Measurements from ENCODE around the gene PARP15. TPM values are rescaled to one million over a fixed set of nuclear protein-coding genes. Genes with fewer than 3 reads are reported as not detected.
"Not testable (repeated sequence)": the region's sequence is repeated elsewhere in the genome, so short reads cannot be mapped to it uniquely, and the experiment has no call there.

The PARP15 gene
- polyA plus RNA-seq, 10 donors: 0.94 to 8.3 (median 3.6) TPM

DNA sequence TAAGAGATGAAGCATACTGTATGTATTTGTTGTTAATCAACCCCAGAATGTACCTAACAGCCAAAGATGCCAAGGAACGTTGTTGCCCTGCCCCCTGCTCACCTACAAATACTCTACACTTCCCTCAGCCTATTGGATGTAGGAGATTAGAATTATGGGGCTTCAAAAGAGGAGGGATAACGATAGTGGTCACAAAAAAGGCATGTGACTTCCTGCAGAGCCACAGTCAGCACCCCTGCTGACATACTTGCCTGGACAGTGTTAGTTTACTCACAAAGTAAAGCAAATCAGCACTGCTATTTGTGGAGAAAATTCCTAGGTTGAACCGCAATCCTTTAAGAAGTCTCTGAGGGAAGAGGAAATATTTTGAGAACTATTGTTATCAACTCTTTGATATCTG, 37.9 kb downstream of the PARP15 start:
- no peak for DNase-seq

DNA sequence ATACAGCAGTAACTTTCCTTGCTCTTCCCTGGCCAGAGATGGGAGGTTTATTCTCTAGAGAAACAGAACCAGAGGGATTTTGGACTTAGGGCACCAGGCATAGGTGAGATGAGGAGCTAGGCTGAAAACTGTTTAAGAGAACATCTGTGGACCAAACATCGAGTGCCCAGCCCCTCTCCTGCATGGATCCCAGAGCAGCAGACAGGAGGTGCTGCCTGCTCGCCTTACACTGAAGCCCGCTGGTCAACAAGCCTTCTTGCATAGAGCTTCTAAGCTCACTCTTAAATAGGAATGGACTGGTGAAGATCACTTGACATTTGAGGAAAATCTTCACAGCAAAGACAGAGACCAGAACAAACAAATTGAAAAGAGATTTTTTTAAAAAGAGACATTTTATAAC, 41.2 kb downstream of the PARP15 start:
- DNase-seq: no peak

DNA sequence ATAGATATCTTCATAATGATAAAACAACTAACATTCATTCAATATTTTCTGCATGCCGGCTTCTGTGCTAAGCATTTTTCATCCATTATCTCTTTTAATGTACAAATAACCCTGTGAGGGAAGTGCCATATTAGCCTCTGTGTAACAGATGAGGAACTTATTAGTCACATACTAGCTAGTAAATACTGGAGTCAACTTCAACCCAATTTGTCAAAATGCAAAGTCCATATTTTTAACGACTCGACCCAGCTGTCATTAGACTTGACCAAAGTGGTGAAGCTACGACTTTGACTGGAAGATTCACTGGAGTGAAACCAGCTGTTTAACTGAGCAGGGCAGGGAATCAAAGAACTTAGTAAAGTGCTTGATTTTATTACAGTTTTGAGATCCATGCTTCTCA, 41.6 kb downstream of the PARP15 start:
- DNase-seq: no peak

DNA sequence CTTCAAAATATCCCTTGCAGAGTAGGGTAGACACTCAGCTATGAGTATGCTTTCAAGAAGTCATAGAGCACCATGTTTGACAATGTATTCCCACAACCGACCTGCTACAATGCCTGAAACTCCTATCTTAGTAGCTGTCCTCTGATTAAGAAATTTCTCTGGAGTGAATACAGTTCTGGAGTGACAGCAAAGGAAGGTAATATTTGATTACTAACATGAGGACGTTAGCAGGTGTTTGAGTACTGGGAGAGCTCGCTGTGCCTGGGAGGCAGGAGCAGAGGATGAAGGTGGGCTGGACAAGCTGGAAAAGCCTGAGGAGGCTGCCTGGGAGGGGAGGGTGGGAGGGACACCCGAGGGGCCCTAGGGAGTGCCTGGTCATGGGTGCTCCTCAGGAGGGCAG, 42.9 kb downstream of the PARP15 start:
- DNase-seq: no peak

DNA sequence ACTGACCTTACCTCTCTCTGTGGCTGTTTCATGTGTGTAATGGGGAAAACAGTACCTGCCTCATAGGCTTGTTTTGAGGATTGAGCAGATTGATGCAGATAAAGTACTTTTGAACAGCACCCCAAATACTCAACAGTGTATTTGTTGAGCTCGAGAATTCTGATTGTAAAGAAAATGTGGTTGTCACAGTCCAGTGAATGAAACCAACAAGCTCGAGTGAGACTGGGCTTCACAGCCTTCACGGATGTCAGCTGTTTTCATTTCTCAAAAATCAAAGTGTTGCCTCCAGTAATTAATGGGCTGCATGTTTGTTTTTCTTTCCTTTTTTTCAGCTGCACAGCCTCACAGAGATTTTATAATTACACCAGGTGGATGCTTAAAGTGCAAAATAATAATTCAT, 43.7 kb downstream of the PARP15 start:
- DNase-seq: no peak

DNA sequence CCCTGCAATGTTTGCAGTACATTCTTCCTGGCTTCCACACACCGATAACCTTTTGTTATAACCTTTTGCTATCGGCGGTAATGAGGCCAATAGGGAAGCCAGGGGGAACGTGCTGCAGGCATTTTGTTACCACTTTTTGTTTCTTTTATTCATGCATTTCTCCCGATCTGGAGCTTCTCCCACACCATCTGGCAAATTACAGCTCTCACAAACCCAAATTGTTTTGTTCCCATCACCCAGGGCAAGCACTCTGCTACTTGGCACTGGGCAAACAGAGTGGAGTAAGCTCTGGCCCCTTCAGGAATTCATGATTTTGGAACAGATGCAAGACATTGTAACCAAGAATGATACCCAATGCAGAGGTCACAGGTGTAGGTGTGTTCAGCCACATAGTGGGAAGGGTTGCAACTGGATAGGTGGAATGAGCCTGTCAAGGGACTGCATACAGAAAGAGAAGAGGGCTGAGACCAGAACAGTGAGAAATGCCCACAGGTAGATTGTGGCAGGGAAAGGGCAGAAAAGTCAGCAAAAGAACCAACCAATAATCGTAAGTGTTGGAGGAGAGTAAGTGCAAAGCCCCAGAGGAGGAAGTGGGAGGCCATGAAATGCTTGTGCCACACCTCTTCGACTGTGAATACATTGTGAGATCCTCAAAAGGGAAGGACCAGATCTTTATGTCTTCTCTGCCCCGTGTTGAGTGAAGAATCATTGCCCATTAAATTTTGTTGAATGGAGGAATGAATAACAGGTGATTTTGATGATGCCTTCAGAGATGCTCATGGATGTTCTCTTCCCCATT, 45.8 kb downstream of the PARP15 start:
- DNase-seq: no peak

DNA sequence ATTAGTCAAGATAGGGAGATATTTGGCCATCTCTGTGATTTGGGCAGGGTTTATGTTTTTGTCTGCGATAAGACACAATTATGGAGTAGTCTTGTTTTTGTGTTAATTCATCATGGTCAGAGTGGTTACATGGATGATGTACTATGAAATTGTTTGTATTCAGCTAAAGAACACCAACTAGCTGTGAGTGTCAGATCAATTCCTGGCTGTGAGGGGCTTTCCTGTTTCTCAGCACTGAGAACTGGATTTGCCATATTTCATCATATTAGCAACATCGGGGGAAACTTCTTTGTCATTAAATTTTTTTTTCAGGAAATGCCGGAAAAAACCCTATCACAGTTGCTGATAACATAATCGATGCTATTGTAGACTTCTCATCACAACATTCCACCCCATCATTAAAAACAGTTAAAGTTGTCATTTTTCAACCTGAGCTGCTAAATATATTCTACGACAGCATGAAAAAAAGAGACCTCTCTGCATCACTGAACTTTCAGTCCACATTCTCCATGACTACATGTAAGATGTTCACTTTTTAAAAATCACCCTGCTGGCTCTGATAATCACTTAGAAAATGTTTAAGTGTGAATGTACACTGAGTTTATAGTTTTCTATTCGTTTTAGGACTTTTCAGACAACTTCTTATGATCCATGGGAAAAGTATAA, 49.2 kb downstream of the PARP15 start:
- no peak for DNase-seq

DNA sequence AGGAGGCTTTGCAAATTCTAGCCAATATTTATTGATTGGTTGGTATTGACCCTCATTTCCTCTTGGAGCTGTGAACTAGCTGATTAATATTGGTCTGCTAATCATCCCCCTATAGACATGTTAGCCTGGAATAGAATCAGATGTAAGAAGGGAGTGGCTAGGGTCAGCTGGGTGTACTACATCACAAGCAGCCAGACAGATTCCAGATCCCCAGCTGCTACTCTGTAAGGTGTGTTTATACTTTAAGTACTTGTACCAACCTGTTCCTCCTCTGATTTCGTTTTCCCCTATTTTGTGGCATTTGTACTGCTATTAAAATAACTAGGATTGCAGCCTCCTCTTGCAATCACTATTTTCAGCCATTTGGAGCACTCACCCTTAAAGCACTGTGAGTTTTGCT, 49.9 kb downstream of the PARP15 start:
- DNase-seq: no peak

DNA sequence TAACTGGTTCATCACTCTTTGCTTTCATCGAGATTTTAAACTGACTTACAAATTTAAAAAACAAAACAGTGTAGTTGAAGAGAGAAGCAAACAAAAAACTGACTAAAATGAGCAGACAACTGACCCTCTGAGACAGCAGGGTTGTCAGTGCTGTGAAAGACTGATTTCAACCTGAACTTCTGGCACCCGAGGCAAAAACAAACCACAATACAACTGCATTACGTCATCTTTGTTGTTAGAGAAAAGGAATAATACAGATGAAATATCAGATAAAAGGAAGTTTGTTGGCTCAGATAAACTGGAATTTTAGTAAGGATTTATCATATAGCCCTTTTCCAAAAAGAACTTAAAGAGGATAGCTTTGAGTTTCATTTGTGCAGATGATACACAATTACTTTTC, 51.1 kb downstream of the PARP15 start:
- DNase-seq: peak in 1 of 3 donors; percentile 9

DNA sequence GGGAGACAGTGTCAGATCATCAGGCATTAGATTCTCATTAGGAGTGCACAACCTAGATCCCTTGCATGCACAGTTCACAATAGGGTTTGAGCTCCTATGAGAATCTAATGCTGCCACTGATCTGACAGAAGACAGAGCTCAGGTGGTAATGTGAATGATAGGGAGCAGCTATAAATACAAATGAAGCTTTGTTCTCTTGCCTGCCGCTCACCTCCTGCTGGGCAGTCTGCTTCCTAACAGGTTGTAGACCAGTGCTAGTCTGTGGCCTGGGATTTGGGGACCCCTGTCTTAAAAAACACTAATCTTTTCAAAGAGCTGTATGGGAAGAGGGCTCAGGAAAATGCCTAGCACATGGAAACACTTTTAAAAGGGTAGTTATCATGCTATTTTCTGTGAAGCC, 52.3 kb downstream of the PARP15 start:
- DNase-seq: no peak

DNA sequence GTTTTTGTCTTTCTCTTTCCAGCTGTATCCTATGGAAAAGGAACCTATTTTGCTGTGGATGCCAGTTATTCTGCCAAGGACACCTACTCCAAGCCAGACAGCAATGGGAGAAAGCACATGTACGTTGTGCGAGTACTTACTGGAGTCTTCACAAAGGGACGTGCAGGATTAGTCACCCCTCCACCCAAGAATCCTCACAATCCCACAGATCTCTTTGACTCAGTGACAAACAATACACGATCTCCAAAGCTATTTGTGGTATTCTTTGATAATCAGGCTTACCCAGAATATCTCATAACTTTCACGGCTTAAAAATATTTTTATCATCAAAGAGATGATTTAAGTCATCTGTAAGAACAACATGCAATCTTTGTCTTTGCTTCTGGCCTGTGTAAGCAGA, 58.3 kb downstream of the PARP15 start:
- DNase-seq: no peak

DNA sequence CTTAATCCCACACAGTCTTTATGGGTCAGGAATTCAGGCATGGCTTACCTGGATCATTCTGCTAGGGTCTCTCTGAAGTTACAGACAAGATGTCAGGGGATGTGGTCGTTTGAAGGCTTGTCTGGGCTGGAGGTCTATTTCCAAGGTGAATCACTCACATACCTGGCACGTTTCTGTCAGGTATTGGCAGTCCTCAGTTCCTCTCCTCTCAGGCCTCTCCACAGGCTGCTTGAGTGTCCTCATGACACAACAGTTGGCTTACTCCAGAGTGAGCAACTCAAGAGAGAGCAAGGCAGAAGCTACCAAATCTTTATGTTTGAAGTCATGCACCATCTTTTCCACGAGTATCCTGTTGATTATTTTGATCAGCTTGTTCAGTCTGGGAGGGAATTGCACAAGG, 59.2 kb downstream of the PARP15 start:
- no peak for DNase-seq

DNA sequence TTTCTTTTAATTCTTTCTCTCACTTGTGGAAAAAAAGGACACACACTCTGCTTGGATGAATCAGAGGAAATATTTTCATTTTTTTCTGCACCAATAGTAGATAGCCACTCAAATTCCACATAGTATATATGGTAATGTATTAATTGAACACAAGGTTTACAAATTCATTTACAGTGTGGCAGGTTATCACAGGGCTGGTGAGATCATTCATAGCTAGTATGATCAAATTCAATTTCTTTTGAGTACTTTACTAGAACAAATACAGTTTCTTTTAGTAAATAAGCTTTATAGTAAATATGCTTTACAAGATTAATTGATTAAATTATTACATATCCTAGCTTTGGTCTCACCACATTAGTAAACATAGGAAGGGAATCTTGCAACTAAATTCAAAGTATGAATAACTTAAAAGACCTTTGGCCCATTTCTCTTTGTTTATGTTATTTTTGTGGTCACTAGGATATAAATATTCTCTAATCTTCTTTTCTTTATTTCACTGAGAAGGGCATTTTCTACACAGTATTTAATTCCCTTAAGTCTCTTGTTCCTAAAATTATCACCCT, 63.1 kb downstream of the PARP15 start:
- no peak for DNase-seq

DNA sequence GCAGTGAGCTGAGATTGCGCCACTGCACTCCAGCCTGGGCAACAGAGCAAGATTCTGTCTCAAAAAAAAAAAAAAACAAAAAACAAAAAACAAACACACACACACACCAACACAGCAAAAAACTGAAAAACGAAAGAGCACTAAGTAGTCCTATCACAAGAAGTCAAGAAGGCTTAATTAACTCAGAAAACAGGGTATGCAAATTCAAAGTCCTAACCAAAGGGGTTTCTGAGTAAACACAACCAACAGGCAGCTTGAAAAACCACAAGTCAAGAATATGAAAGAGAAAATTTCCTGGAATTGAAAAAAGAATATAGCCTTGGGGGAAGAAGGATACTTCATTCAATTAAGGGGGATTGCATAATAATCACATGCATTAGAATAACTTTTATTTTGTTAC, 65.5 kb downstream of the PARP15 start:
- no peak for DNase-seq

DNA sequence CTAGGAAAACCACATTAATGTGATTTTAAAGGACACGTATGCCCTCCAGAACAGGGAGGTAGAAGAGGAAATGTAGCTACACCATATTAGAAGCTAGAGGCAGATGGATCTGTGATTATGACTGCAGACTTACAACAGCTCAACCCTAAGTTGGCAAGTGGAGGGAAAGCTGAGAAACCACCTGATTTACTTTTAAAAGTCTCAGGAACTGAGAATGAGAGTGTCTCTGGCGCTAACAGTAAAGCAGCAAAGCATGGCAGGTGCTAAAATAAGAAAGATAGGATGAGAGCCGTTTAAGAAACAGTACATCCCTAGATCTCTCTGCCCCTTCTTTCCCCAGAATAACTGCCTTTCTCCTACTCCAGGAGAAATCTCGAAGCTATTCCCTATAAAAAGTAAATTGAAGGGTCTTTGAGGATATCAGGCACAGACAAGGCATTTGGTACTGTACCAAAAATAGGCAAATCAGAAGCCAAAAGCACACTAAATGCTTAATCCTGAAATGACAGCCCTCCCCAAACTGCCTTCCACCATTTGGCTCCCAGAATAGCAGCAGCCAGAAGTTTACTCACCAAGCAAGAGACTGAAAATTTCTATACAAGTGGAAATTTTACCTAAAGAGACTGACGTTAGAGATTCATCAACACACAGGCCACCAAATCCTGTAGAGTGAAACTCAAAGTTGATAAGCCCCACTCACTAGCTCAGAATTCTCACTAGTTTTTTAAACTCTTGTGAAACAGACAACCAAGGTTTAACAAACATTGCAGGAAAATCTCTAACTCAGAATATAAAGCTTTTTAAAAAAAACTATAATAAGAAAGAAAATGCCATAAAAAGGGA, 68.9 kb downstream of the PARP15 start:
- DNase-seq: no peak

DNA sequence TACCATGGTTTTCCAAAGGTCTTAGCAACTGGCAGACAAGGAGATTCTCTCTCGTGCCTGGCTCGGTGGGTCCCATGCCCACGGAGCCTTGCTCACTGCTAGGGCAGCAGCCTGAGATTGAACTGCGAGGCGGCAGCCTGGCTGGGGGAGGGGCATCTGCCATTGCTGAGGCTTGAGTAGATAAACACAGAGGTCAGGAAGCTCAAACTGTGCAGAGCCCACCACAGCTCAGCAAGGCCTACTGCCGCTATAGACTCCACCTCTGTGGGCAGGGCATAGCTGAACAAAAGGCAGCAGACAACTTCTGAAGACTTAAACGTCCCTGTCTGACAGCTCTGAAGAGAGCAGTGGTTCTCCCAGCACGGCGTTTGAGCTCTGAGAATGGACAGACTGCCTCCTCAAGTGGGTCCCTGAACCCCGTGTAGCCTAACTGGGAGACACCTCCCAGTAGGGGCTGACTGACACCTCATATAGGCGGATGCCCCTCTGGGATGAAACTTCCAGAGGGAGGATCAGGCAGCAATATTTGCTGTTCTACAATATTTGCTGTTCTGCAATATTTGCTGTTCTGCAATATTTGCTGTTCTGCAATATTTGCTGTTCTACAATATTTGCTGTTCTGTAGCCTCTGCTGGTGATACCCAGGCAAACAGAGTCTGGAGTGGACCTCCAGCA, 73.9 kb downstream of the PARP15 start:
- not testable (repeated sequence) for DNase-seq

DNA sequence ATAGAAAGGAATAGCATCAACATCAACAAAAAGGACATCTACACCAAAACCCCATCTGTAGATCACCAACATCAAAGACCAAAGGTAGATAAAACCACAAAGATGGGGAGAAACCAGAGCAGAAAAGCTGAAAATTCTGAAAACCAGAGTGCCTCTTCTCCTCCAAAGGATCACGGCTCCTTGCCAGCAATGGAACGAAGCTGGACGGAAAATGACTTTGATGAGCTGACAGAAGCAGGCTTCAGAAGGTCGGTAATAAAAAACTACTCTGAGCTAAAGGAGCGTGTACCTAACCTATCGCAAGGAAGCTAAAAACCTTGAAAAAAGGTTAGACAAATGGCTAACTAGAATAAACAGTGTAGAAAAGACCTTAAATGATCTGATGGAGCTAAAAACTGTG, 74.5 kb downstream of the PARP15 start:
- not testable (repeated sequence) for DNase-seq

DNA sequence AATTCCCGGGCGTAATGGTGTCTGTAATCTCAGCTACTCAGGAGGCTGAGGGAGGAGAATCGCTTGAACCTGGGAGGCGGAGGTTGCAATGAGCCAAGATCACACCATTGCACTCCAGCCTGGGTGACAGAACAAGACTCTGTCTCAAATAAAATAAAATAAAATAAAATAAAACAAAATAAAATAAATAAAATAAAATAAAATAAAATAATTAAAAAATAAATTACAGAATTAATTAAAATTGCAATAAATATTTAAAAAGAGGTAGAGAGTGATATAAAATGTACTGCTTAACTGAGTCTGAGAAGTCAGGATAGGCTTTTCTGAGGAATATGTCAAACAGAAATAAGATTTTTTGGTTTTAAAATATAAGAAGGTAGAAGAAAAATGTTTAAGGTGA, 80.9 kb downstream of the PARP15 start:
- not testable (repeated sequence) for DNase-seq

DNA sequence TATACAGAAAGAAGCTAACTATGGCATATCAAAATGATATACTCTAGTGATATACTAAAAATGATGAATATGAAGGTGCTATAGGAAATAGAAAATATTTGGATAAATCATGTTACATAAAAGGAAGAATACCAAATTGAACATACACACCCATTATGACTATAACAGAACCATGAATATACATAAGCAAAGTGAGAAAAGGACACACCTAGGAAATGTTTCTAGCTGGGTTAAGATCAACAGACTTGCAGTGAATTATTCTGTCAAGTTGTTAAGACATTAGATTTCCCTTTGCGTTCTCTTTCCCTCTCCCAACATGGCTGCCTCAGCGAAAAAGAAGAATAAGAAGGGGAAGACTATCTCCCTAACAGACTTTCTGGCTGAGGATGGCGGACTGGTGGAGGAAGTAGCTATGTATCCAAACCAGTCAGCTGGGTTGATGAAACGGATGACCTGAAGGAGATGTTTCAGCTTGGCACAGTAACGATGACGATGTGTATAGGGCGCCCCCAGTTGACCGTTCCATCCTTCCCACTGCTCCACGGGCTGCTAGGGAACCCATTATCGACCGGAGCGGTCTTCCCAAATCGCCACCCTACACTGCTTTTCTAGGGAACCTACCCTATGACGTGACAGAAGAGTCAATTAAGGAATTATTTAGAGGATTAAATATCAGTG, 83.0 kb downstream of the PARP15 start:
- no peak for DNase-seq

DNA sequence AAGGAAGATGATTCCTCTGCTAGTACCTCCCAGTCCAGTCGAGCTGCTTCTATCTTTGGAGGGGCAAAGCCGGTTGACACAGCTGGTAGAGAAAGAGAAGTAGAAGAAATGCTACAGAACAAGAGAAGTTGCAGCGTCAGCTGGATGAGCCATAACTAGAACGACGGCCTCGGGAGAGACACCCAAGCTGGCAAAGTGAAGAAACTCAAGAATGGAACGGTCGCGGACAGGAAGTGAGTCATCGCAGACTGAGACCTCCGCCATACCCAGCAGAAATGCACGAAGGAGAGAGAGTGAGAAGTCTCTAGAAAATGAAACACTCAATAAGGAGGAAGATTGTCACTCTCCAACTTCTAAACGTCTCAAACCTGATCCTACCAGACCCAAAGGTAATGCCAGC, 84.2 kb downstream of the PARP15 start:
- DNase-seq: no peak

DNA sequence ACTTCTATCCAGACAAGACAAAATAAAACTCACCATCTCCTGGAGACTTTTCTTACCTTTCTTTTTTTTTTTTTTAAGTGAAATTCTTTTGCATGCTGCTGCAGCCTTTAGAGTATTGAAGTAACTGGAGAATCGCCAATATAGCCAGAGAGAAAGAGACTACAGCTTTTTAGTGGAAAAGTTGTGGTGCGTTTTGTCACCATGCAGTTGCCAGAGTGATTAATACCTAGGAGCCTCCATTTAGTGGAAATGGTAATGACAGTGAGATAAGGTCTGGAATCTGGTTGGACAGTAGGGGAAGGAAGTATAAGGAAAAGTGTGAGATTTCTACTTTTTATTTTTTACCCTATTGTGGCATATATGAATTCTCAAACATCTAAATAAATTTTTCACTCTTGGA, 85.1 kb downstream of the PARP15 start:
- no peak for DNase-seq

All from muscle of back (tissue), 11 donors.